H1 (cell line): ENCODE measurements around the gene SLC25A22. TPM values are rescaled to one million over a fixed set of nuclear protein-coding genes. Genes with fewer than 3 reads are reported as not detected.
A peak's percentile ranks its signal among the peaks of the same experiment; 100 is the strongest.

Experiments
- CTCF ChIA-PET: fragments of 300-600 bp; sonication (Branson Sonifier 250); formaldehyde crosslinking; loops from one replicate; lab custom pipeline; 2021; ENCODE audit not compliant: partially characterized antibody; lab: Charles Lee
- POLR2A ChIA-PET: fragments of 300-600 bp; sonication (Branson Sonifier 250); formaldehyde crosslinking; loops from one replicate; lab custom pipeline; 2021; ENCODE audit warnings: inconsistent platforms; ENCODE audit not compliant: partially characterized antibody; lab: Charles Lee
- DNase-seq, 2 experiments: peaks; one replicate each; pipeline versions ENCODE4 v3.0.0 to v3.0.0-alpha.2; 2010 to 2022; ENCODE audit warnings: low spot score in 2 of 2, low read depth in 1 of 2, mixed read lengths in 1 of 2
- FAIRE-seq: peaks from 2 replicates; lab custom pipeline; 2011; peaks lifted over from hg19 to GRCh38; lab: Jason Lieb, UNC
- H2AFZ ChIP-seq: 2 replicates; pipeline ENCODE4 v1.8.1; 2012; ENCODE audit warnings: low read length, inconsistent platforms
- H2AK5ac ChIP-seq: 2 replicates; pipeline ENCODE4 v1.6.1; 2013; ENCODE audit warnings: low read depth, low read length
- H2BK120ac ChIP-seq: replicated peaks from 2 replicates; pipeline ENCODE3; 2013; ENCODE audit warnings: low read depth, low read length, inconsistent platforms
- H2BK12ac ChIP-seq: 2 replicates; pipeline ENCODE4 v1.6.1; 2013; ENCODE audit warnings: low read depth, low read length
- H2BK15ac ChIP-seq: 2 replicates; pipeline ENCODE4 v1.6.1; 2013; ENCODE audit warnings: low read length
- H2BK20ac ChIP-seq: 2 replicates; pipeline ENCODE4 v1.6.1; 2013; ENCODE audit warnings: low read length
- H2BK5ac ChIP-seq: 2 replicates; pipeline ENCODE4 v1.6.1; 2013; ENCODE audit warnings: low read depth, low read length
- H3K14ac ChIP-seq: 2 replicates; pipeline ENCODE4 v1.6.1; 2013; ENCODE audit warnings: inconsistent platforms; ENCODE audit not compliant: insufficient read length
- H3K18ac ChIP-seq: 2 replicates; pipeline ENCODE4 v1.6.1; 2013; ENCODE audit warnings: low read length; ENCODE audit errors: extremely low read depth
- H3K23ac ChIP-seq: 2 replicates; pipeline ENCODE4 v1.6.1; 2013; ENCODE audit warnings: inconsistent platforms; ENCODE audit not compliant: insufficient read length
- H3K23me2 ChIP-seq: 2 replicates; pipeline ENCODE4 v1.6.1; 2013; ENCODE audit warnings: low read depth, low read length
- H3K27ac ChIP-seq: 2 replicates; pipeline ENCODE4 v1.6.1; 2011; ENCODE audit warnings: low read depth, low read length, inconsistent platforms
- H3K27me3 ChIP-seq, 4 experiments: replicated peaks in 1 of 4; 1 replicate in 1 of 4; 2 replicates in 3 of 4; pipeline versions ENCODE4 v1.6.1 to v1.8.1; 2011 to 2013; ENCODE audit warnings: low read length in 3 of 4, mild to moderate bottlenecking in 3 of 4, inconsistent platforms in 2 of 4, mixed read lengths in 2 of 4, moderate library complexity in 1 of 4; ENCODE audit not compliant: control insufficient read depth in 3 of 4, insufficient read depth in 3 of 4; ENCODE audit errors: extremely low read depth in 1 of 4
- H3K36me3 ChIP-seq, 4 experiments: 2 replicates each; pipeline versions ENCODE4 v1.6.1 to v1.8.1; 2011 to 2013; ENCODE audit warnings: mild to moderate bottlenecking in 4 of 4, low read length in 3 of 4, moderate library complexity in 2 of 4, control low read depth in 1 of 4, inconsistent platforms in 1 of 4; ENCODE audit not compliant: insufficient read depth in 4 of 4, control insufficient read depth in 2 of 4
- H3K4ac ChIP-seq: replicated peaks from 2 replicates; pipeline ENCODE3; 2013; ENCODE audit warnings: low read length, low read depth, mixed read lengths, inconsistent platforms; ENCODE audit not compliant: insufficient read length
- H3K4me1 ChIP-seq, 4 experiments: replicated peaks in 1 of 4; 1 replicate in 1 of 4; 2 replicates in 3 of 4; pipeline versions ENCODE4 v1.6.1 to v1.8.1; 2011 to 2013; ENCODE audit warnings: low read length in 3 of 4, inconsistent platforms in 2 of 4, mixed read lengths in 1 of 4; ENCODE audit not compliant: insufficient read depth in 4 of 4, control insufficient read depth in 3 of 4
- H3K4me2 ChIP-seq, 2 experiments: 2 replicates each; pipeline versions ENCODE4 v1.6.1 to v1.8.1; 2011 to 2013; ENCODE audit warnings: low read depth in 2 of 2, low read length in 2 of 2, control low read depth in 1 of 2, inconsistent platforms in 1 of 2, mild to moderate bottlenecking in 1 of 2; ENCODE audit not compliant: insufficient read depth in 1 of 2
- H3K4me3 ChIP-seq, 4 experiments: fragments of 200-600, 300-600 bp in 1 of 4; sonication (generic), shearing (Covaris generic), sonication (Bioruptor Twin) in 1 of 4; 2 replicates each; pipeline versions ENCODE4 v1.5.1 to v1.8.1; 2011 to 2016; ENCODE audit warnings: low read length in 4 of 4, low read depth in 3 of 4, control low read depth in 2 of 4, inconsistent platforms in 2 of 4, mild to moderate bottlenecking in 2 of 4, mixed read lengths in 1 of 4, moderate library complexity in 1 of 4; ENCODE audit not compliant: insufficient read depth in 2 of 4; ENCODE audit errors: extremely low read depth in 1 of 4
- H3K56ac ChIP-seq: replicated peaks from 2 replicates; pipeline ENCODE3; 2013; ENCODE audit warnings: low read depth, mild to moderate bottlenecking, mixed read lengths, low read length, inconsistent platforms; ENCODE audit not compliant: insufficient read length
- H3K79me1 ChIP-seq: 2 replicates; pipeline ENCODE4 v1.6.1; 2013; ENCODE audit warnings: low read depth, low read length, control low read depth
- H3K79me2 ChIP-seq, 2 experiments: 2 replicates each; pipeline versions ENCODE4 v1.6.1 to v1.8.1; 2012 to 2013; ENCODE audit warnings: low read length in 2 of 2, mild to moderate bottlenecking in 2 of 2, inconsistent platforms in 1 of 2; ENCODE audit not compliant: insufficient read depth in 2 of 2, control insufficient read depth in 1 of 2
- H3K9ac ChIP-seq, 4 experiments: replicated peaks in 1 of 4; 1 replicate in 1 of 4; 2 replicates in 3 of 4; pipeline versions ENCODE4 v1.6.1 to v1.8.1; 2011 to 2013; ENCODE audit warnings: low read depth in 3 of 4, low read length in 3 of 4, control low read depth in 2 of 4, mild to moderate bottlenecking in 2 of 4, moderate library complexity in 2 of 4, inconsistent platforms in 1 of 4; ENCODE audit errors: extremely low read depth in 1 of 4
- H3K9me3 ChIP-seq, 2 experiments: 2 replicates each; pipeline versions ENCODE4 v1.6.1 to v1.8.1; 2012 to 2013; ENCODE audit warnings: mild to moderate bottlenecking in 2 of 2, moderate library complexity in 2 of 2, control low read depth in 1 of 2, inconsistent platforms in 1 of 2, low read depth in 1 of 2, low read length in 1 of 2, mixed read lengths in 1 of 2; ENCODE audit not compliant: insufficient read depth in 2 of 2
- H4K20me1 ChIP-seq, 2 experiments: replicated peaks in 1 of 2; 2 replicates each; pipeline versions ENCODE3 to v1.8.1; 2011 to 2013; ENCODE audit warnings: inconsistent platforms in 2 of 2, low read length in 2 of 2, mild to moderate bottlenecking in 1 of 2; ENCODE audit not compliant: insufficient read depth in 2 of 2, control insufficient read depth in 1 of 2
- H4K5ac ChIP-seq: 2 replicates; pipeline ENCODE4 v1.6.1; 2013; ENCODE audit warnings: low read length, low read depth, mixed read lengths, inconsistent platforms; ENCODE audit not compliant: insufficient read length
- H4K8ac ChIP-seq: 2 replicates; pipeline ENCODE4 v1.8.0; 2013; ENCODE audit warnings: mild to moderate bottlenecking, moderate library complexity, low read length, inconsistent platforms; ENCODE audit not compliant: insufficient read depth; ENCODE audit errors: extremely low read depth
- H4K91ac ChIP-seq: replicated peaks from 2 replicates; pipeline ENCODE3; 2013; ENCODE audit warnings: low read length, mixed read lengths, inconsistent platforms; ENCODE audit not compliant: insufficient read length
- ASH2L ChIP-seq: fragments of 200-600, 300-600 bp; sonication (generic); IDR thresholded peaks from one replicate; pipeline ENCODE4 v1.7.1; 2017; ENCODE audit warnings: low read length
- EP300 ChIP-seq, 2 experiments: IDR thresholded peaks; 1 replicate in 1 of 2; 2 replicates in 1 of 2; pipeline ENCODE4 v1.6.1; 2011 to 2012; ENCODE audit warnings: low read depth in 2 of 2, low read length in 2 of 2, mild to moderate bottlenecking in 2 of 2, borderline replicate concordance in 1 of 2, inconsistent platforms in 1 of 2, moderate library complexity in 1 of 2
- KDM5A ChIP-seq: fragments of 200-600 bp; IDR thresholded peaks from 2 replicates; pipeline ENCODE4 v1.7.1; 2012; ENCODE audit warnings: mild to moderate bottlenecking, low read length, inconsistent platforms, mixed read lengths
- POLR2A ChIP-seq, 2 experiments: IDR thresholded peaks; 1 replicate in 1 of 2; 2 replicates in 1 of 2; pipeline ENCODE4 v1.6.1; 2011; ENCODE audit warnings: low read depth in 2 of 2, low read length in 2 of 2, mild to moderate bottlenecking in 2 of 2; ENCODE audit errors: control extremely low read depth in 1 of 2
- POLR2AphosphoS5 ChIP-seq: IDR thresholded peaks from 2 replicates; pipeline ENCODE4 v1.6.1; 2011; ENCODE audit warnings: low read depth, low read length
- SAP30 ChIP-seq: fragments of 300-600 bp; sonication (generic); IDR thresholded peaks from 2 replicates; pipeline ENCODE4 v1.7.1; 2012; ENCODE audit warnings: low read length, moderate library complexity, mild to moderate bottlenecking, inconsistent platforms; ENCODE audit not compliant: insufficient read depth, insufficient replicate concordance
- SIN3A ChIP-seq, 2 experiments: IDR thresholded peaks in 1 of 2; conservative IDR thresholded peaks in 1 of 2; 2 replicates each; pipeline ENCODE4 v1.6.1; 2011 to 2012; ENCODE audit warnings: low read length in 2 of 2, improper control_type of control experiment in 1 of 2, low read depth in 1 of 2, mild to moderate bottlenecking in 1 of 2
- WGBS, 2 experiments: shearing (Covaris generic) in 1 of 2; methylation state at CpG; one replicate each; pipeline versions ENCODE4 v1.1.6 to v1.1.7; 2013 to 2015; ENCODE audit warnings: low lambda C conversion rate in 2 of 2, mixed read lengths in 2 of 2, inconsistent platforms in 1 of 2, low coverage in 1 of 2, missing lambda C conversion rate in 1 of 2; ENCODE audit not compliant: insufficient replicate concordance in 2 of 2, insufficient coverage in 1 of 2, insufficient read length in 1 of 2; ENCODE audit errors: extremely low coverage in 1 of 2, missing lambda C conversion rate in 1 of 2; 5-methylcytosine and 5-hydroxymethylcytosine counted together
- polyA plus RNA-seq, 7 experiments: library from polyadenylated mRNA; depleted of rRNA in 3 of 7; stranded (reverse) in 5 of 7; unstranded in 2 of 7; fragments of >200 nt in 5 of 7; fragments of 200-250 nt in 2 of 7; gene quantifications; 1 replicate in 5 of 7; 2 replicates in 1 of 7; 4 replicates in 1 of 7; pipeline versions ENCODE4 v1.2.1 to v1.2.3, GENCODE V29; 2011 to 2013; ENCODE audit warnings: missing spikeins in 2 of 7, mixed read lengths in 2 of 7
- total RNA-seq: library from RNA; stranded (reverse); fragmentation: NEBNext Ultra II Directional; extraction: Animal tissue kit (Norgen Biotek cat#: 25700); gene quantifications from 2 replicates; pipeline ENCODE4 v1.2.1, GENCODE V29; 2021
- TF ChIP-seq, protein P1 (sequence below): IDR thresholded peaks from 2 replicates; pipeline ENCODE4 v1.6.1; 2012; ENCODE audit warnings: inconsistent platforms

Gene SLC25A22
- total and polyA plus RNA-seq, 2 of the 8 experiments (the other 6 are each of a cell fraction or from before 2014, with no cell fraction given) = 31.5 to 48.0 TPM

DNA sequence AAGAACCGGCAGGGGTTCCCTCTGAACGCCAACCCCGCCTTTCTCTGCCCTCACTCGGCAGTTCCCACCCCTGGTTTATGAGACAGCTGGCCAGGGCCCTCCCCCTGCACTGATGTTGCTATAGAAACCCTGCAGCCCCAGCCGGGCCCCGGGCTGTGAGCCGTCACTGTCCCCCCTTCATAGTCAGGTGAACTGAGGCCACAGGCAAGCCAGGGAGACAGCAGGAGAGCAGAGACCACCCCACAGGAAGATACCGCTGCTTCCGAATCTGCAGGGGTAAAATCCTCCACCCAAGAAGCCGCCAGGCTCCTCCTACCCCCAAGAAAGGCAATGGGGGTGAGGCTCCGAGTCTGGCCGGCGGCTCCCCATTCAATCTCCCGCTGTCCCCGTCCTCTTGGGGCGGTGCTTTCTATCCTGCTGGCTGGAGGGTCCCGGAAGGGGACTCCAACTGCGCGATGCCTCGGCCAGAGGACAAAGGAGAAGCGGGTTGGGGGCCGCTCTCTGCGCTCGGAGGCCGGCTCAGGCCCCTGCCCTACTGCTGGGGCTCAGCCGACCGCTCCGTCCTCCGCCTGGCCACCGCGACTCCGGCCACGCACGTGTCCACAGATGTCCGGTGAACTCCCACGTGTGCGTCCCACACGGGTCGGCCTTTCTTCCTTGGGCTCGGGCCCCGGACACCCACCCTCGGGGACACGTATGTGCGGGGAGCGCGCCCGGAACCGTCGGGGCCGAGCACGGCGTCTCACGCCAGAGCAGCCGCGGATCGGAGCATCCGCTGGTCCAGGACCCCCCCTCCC, 587 bp downstream of the SLC25A22 start:
- no peak overlapping the region for H3K23ac ChIP-seq
- H3K4me3 ChIP-seq = peak overlapping the region; percentile 65 to 85 (median 81)
- no peak overlapping the region; the same call in 1 of the 2 replicates for H2BK12ac ChIP-seq
- H3K36me3 ChIP-seq = peaks cover under 1 to 30% (median 3%) of the 10 kb centered on the region in 4 experiments; a peak in 4 of 8 replicates
- H2AK5ac ChIP-seq = no peak overlapping the region
- no peak overlapping the region for H3K27ac ChIP-seq
- peak overlapping the region; percentile 26 to 83 (median 74); a peak in 6 of 7 replicates for H3K9ac ChIP-seq
- peak overlapping the region; percentile 95 for H3K18ac ChIP-seq
- H4K91ac ChIP-seq = peak overlapping the region; percentile 99
- no peaks in the 10 kb centered on the region for H3K9me3 ChIP-seq
- FAIRE-seq (no peak), DNase-seq (peak in 1 of 2 experiments; percentile 80)
- H3K4me1 ChIP-seq = peaks cover 4 to 20% (median 15%) of the 10 kb centered on the region in 4 experiments
- no peak overlapping the region for H2BK20ac ChIP-seq
- peaks cover 0 to 5% of the 10 kb centered on the region in 2 experiments; a peak in 1 of 4 replicates for H3K79me2 ChIP-seq
- WGBS, 2 experiments = 2% methylated on average over 25 of the region's 57 CpGs; no CpG with 5 or more reads in 1 of the 2 experiments
- peak overlapping the region; percentile 85 for H3K4ac ChIP-seq
- 0 out of 2 replicates have a peak, but pooled peaks cover 4% of the 10 kb centered on the region for H3K79me1 ChIP-seq
- peak overlapping the region; percentile 10 for H3K56ac ChIP-seq
- H3K4me2 ChIP-seq = peak overlapping the region; percentile 84 to 92
- H3K14ac ChIP-seq = no peak overlapping the region
- no peak overlapping the region for H2BK120ac ChIP-seq
- H4K8ac ChIP-seq = peak overlapping the region; percentile 85
- peak overlapping the region; percentile 62 for H4K5ac ChIP-seq
- peak overlapping the region; percentile 91; the same call in 1 of the 2 replicates for H2BK5ac ChIP-seq
- CTCF ChIA-PET = interaction anchor here (0.9 to 3.4 kb wide), 7 partner anchors 10 to 238 kb away, joined by 3 to 14 read pairs (median 3); no protein-coding TSS in a partner anchor
- H3K23me2 ChIP-seq = peaks cover 7% of the 10 kb centered on the region
- no peaks in the 10 kb centered on the region for H3K27me3 ChIP-seq
- H2BK15ac ChIP-seq = no peak overlapping the region
- POLR2A ChIA-PET = interaction anchor here (1.0 to 53.0 kb wide), 9 partner anchors 8 to 243 kb away, joined by 3 to 1917 read pairs (median 4); partner anchors contain the start of genes CD151, CRACR2B, PIDD1 and PNPLA2
- TF ChIP-seq SIN3A (conservative IDR thresholded peaks at IDR 0.05 in 1 of 2, IDR thresholded peaks at IDR 0.05 in 1 of 2; ENCODE audit: low read depth in 1 of 2, low read length in 2 of 2) = 0 out of 4 replicates have a peak, but pooled peaks of 1 of the 2 experiments have one; percentile 74
- TF ChIP-seq EP300 (IDR thresholded peaks at IDR 0.05; ENCODE audit: borderline replicate concordance in 1 of 2, low read depth in 2 of 2, low read length in 2 of 2) = no peak
- peak; percentile 73 for TF ChIP-seq SAP30
- TF ChIP-seq, protein P1, sequence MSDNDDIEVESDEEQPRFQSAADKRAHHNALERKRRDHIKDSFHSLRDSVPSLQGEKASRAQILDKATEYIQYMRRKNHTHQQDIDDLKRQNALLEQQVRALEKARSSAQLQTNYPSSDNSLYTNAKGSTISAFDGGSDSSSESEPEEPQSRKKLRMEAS = 0 out of 2 replicates have a peak, but pooled peaks have one; percentile 56
- peak; percentile 55 for TF ChIP-seq ASH2L
- TF ChIP-seq POLR2A (IDR thresholded peaks at IDR 0.05; ENCODE audit: control extremely low read depth in 1 of 2, low read depth in 2 of 2, low read length in 2 of 2) = peak in 1 of 2 experiments; percentile 39; a peak in 1 of 3 replicates
- no peak for TF ChIP-seq KDM5A
- TF ChIP-seq POLR2AphosphoS5 = peak; percentile 6; the same call in 1 of the 2 replicates
- H2AFZ ChIP-seq = no peak overlapping the region
- H4K20me1 ChIP-seq = peaks cover 0 to 14% of the 10 kb centered on the region in 2 experiments
